GM19193 (cell line): ENCODE data around the gene MTMR1.

Experiments
- POLR2A ChIP-seq: IDR thresholded peaks from 4 replicates; pipeline ENCODE4 v1.6.1; 2011; ENCODE audit not compliant: insufficient read depth, insufficient read length; ENCODE audit errors: extremely low read depth

Gene MTMR1

DNA sequence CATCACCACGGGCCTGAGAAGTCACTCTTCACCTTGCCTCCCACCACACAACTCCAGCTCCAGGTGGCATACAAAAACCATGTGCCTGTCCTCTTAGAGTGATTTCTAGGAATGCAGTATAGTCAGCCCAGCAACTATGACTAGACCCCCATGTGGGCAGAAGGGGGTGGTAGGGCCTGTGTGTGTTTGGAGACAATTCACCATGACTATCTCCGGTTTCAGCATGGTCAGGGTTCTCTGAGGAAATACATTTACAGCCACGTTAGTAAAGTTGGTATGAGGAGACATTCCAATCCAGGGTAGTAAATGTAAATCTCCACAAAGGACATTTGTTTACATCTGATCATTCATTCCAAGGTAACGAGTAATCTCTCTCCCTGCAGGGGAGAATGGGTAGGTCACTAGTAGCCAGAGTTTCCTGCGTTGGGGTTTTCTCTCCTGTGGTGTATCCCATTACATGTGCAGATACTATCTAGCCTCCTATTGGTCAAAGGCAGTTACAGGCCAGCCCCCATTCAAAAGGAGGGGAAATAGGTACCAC is 4.2 kb upstream of the MTMR1 start:
- TF ChIP-seq POLR2A: no peak

DNA sequence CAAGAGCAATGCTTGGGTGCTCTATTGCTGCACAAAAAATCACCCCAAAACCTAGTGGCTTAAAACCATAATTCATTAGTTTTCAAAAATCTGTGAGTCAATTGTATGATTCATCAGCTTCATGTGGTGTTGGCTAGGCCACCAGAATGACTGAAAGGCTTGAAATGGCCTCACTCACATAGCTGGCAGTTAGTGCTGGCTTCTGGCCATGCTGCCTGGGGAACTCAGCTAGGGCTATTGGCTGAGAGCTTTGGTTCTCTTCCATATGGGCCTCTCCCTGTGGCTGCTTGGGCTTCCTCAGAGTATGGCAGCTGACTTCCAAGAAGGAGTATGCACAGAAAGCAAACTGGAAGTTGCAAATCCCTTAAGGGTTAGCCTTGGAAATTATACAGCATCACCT is 3.1 kb upstream of the MTMR1 start:
- no peak for TF ChIP-seq POLR2A

DNA sequence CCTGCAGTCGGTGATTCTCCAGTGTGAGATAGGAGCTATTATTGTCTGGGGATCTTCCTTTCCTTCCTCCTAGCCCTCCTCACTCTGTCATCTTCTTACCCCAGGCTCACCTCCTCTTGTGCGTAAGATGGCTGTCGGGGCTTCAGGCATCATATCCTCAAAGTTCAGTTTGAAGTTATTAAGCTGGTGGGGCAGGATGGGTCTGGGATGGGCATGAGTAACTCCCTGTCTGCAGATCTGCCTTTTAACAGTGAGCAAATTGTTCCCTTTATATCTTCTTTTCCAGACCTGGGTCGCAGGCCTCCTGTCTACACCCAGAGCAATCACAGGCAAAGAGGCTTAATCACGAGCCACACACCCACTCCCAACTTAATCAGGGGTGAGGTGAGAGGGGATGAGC is 900 bp upstream of the MTMR1 start:
- TF ChIP-seq POLR2A: no peak

DNA sequence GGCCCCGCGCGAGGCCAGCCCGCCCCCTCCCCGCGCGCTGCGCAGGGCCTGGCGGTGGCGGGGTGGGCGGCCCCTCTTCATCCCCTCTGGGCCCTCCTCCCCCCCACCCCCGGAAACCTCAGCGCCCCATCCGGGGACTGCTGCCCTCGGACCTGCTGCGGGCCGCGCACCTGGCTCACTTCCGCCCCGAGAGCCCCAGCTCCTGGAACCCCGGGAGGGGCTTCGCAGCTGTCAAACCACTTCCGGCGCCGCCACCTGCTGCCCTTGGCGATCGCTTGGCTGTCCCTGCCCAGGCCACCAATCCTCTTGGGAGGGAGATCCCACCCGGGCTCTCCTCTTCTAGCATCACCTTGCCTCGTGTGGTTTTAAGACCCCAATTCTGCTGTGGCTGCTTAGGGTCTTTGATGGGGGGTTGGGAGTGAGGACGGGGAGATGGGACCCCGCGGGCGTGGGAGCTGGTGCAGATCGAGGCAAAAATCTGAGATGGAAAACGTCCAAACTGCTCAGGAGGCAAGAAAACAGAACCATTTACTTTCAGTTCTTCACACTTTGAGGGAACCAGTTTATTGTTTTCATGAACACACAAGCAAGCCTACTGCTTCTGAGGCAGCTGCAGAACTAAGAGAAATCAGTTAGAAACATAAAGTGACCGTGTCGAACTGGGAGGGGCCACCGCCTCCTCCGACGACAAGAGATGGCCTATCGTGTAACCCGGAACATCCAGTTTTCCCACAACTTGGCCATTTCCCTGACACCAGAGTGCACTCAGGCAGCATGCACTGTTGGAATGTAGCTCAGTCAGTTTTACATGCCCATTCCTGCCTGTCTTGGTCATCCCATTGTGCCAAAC is 754 bp downstream of the MTMR1 start:
- TF ChIP-seq POLR2A: no peak

DNA sequence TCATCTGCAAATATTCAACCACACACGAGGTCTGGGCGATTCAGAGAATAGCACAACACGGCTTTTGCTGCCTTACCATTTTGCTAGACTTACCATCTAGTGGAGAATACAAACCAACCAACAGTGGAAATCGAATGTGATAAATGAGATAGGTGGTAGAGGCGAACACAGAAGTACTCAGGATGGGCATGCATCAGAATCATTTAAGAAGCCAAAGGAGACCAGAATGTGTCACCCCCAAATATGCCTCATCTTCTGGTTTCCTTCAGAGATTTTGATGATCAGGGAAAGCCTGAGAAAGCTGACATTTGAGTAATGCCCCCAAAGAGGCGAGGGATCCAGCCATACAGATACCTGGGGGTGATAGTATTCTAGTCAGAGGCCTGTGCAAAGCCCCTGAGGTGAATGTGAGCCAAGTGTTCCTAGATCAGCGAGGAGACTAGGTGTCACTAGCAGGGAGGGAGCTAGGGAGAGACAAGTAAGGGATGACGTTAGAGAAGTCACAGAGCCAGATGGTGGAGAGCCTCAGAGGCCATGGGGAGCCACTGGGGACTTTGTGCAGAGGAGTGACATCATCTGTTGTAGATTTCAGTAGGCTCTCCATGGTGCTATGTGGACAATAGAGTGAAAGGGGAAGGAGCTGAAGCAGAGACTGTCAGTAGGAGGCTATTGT is 1.7 kb downstream of the MTMR1 start:
- no peak for TF ChIP-seq POLR2A

DNA sequence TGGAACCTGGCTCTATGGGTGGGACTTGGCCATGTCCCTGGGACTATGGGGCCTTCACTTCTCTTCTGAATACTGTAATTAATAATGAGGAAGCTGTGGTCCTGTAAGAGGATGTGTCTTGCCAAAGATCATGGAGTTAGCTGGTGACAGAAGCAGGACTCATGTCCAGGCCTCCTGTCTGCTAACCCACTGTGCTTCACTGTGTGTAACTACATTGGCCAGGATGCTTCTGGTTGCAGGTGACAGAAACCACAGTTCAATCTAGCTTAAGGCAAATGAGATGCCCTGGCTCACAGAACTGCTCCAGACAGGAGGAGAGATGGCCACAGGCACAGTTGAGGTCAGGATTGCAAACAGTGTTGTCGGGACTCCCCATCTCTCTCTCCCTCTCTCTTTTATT is 3.1 kb downstream of the MTMR1 start:
- TF ChIP-seq POLR2A: no peak

DNA sequence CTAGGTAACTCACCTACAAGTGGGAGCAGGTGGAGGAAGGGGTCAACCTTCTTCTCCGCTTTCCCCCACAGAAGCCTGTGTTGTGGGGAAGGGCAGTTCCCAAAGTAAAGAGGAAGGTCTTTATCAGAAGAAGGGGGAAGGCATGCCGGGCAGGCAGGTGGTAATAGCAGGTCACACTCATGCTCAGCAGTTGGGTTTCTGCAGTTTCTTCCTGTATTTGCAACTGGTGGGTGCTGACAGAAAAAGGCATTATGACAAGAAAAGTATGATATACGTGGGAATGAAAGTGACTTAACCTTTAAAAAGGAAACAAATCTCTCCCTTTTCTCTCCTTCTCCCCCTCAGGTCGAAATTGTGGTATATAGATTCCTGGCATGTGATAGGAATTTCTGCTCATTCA is 3.7 kb downstream of the MTMR1 start:
- TF ChIP-seq POLR2A: no peak

DNA sequence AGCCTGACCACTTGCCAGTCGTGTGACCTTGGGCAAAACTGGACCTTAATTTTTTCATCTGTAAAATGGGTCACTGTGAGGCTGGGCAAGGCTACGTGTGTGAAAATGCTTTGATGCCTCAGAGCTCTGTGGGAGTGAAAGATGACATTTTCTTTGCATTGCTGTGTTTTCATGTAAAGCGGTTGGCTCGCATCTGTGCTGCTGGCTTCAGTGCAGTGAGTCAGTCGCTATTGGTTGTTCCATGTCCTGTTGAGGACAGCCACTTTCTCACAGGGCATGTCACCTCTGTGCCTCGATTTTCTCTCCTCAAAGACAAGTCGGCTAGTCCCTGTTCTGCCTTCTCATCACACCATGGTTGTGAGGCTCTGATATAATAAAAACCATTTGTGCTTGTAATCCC is 4.4 kb downstream of the MTMR1 start:
- TF ChIP-seq POLR2A: no peak

DNA sequence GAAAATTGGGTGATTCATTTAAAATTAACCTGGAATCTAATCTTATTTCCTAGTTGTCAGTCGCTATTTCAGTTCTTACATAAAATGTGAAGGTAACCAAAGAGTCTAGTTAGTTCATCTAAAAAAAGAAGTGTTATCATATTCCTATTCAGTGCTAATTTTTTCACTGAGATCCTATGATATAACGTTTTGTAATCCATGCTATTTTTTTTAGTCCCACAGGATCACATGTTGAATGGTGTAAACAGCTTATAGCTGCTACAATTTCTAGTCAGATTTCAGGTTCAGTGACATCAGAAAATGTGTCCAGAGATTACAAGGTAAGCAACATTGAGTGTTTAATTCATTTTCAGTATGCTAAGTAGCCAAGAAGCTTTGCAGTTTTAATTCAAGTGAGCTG is 5.8 kb downstream of the MTMR1 start:
- no peak for TF ChIP-seq POLR2A

DNA sequence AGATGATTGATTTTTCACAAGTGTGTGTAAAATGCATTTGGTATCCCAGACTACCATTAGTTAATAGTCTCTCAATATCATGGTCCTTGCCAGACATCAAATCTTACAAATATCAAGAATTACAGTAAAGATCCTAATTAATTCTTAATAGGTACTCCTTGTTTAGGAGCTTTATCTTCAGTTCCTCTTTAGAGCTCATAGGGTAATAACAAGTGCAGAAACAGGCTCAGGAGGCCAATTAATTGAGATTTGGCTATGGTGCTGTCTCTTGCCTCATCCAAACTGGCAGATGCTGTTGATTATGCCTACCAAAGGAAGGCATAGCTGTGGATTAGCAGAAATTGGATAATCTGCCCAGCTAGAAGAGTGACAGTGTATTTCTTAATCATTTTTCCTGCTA is 6.9 kb downstream of the MTMR1 start:
- TF ChIP-seq POLR2A: no peak

DNA sequence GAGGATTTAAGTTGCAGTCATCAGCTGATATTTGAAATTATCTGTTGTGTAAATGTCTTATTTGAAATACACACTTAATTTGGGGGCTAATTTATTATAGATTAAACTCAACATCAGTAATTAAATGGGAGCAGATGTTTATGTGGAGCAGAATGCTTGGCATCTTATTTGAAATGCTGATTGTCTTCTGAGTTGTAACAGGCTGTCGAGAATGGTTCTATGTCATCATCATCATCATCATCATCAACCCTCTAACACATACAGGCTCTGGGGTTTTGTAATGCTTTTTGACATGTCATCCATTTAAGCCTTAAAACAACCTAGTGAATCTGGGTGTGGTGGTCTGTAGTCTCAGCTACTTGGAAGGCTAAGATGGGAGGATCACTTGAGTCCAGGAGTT is 8.2 kb downstream of the MTMR1 start:
- TF ChIP-seq POLR2A: no peak

DNA sequence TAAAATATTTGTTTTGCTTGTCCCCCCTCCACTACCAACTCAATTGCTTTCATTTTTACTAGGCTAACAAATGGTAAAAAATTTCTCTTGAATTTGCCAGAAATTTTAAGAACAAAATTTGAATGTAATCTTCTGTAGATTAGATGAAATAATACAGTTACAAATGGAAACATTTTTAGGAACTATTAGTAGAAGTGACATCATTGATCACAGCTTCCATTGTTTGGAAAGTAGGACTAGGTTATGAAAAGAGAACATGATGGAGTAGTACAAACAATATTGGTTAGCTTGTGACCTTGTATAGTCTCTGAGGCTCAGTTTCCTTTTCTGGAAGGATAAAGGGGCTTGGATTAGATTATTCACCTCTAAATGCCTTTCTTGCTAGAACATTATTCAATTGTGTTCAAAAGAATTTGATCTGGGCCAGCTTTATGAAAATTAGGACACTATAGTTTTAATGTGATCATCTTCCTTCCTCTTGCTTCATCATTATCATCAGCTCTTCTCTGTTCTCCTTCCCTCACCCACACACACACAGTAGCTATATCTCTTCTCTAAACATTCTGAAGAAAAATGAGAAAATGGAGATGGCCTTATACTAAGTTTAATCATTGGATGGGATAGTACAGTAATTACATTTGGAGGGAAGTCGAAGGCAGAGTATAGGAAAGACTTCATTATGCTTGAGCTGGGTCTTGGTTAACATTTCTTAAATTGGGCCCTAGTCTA is 9.9 kb downstream of the MTMR1 start:
- no peak for TF ChIP-seq POLR2A

DNA sequence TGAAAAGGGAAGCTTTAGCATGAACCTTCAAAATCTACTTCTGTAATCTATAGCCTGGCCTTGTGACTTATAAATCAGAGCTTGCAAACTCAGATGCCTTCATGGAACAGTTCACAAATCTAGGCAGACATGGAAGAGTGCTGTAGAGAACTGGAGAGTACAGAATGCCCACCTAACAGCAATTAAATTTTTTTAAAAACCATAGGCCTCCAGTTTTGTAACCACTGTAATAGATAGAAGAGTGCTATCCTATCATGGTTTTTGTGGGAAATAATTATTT is 10.4 kb downstream of the MTMR1 start:
- no peak for TF ChIP-seq POLR2A

DNA sequence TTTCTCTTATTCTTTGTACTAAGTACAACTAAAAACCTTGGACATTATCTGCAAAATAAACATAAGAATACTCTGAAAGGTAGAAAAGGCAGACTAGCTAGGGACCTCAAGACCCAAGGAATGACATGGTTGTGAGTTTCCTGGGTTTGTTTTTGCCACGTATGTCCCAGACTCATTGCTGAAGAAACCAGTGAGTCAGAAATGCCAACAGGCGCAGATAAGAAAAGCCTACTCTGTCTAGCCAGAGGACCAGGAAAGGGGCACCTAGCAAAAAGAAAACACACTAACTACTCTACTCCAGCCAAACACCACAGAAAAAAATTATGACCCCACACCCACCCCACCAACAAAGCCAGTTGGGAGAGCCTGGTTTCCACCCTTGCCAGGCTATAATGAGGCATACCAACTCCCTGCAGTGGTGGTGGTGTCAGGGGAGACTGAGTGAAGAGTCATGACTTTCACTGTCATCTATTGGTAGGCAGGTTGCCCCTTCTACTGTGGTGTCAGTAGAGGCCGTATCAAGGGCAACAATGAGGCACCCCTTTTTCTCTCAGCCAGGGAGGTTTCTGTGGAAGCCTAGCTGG is 10.9 kb downstream of the MTMR1 start:
- no peak for TF ChIP-seq POLR2A

DNA sequence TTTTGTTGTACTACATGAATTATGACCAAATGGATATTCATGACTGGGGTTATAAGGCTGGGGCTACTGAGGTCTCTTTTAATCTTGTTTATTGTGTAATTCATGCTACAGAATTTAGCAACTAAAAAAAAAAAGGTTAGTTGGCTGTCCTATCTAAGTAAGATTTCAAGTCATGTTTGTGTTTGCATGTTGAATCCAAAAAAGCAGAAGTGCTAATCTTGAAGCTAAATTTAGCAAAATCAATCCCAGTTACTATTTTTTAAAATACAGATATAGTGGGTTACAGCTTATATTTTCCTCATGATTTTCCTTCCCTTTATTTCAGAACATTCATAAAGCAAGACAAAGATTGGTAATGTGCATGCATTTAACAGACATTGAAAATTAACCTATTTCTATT is 19.4 kb downstream of the MTMR1 start:
- no peak for TF ChIP-seq POLR2A
